Measurements from ENCODE around the gene DARS1. TPM values are rescaled to one million over a fixed set of nuclear protein-coding genes. Genes with fewer than 3 reads are reported as not detected.

Gene DARS1
- total RNA-seq, 1 experiment from 2014 or later = 56.7 TPM

DNA sequence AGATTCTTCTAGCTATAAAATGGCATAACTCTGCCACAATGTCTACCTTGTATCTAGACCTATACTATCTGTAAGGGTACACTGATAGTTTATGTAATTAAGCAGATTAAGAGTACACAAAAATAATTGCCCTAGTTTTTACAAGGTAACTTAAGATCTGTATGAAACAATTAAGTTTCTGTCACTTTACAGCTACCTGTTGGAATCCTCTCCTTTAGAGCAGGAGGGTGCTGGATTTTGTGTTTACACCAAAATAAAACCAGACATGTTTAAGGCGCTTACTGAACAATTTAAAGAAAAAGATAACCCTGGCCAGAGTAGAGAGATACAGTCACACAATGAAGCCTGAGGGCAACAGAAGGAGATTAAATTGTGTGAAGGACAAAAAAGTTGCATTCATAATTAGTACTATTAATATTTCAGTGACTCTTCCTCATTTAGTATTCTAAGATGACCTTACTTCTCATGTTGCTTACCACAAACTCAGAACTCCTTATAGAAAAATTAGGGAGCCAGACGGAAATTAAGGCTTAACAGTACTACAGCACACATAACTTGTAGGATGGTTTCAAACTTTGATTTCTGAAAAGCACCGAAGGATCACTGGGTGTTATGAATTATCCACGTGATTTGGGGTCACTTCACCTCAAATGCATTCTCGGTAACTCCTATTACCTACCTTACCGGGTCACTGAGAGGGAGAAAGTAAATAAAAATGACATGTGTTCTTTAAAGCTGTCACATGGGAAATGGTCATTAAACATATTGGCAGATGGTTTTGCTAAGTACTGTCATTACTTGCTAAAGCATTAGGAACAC, 1.0 kb downstream of the DARS1 start:
- POLR2A ChIA-PET (ENCODE audit: unreplicated experiment) = interaction anchor here (0.7 kb wide), 1 partner anchor 1720 kb away, joined by 3 read pairs; no protein-coding TSS in a partner anchor

DNA sequence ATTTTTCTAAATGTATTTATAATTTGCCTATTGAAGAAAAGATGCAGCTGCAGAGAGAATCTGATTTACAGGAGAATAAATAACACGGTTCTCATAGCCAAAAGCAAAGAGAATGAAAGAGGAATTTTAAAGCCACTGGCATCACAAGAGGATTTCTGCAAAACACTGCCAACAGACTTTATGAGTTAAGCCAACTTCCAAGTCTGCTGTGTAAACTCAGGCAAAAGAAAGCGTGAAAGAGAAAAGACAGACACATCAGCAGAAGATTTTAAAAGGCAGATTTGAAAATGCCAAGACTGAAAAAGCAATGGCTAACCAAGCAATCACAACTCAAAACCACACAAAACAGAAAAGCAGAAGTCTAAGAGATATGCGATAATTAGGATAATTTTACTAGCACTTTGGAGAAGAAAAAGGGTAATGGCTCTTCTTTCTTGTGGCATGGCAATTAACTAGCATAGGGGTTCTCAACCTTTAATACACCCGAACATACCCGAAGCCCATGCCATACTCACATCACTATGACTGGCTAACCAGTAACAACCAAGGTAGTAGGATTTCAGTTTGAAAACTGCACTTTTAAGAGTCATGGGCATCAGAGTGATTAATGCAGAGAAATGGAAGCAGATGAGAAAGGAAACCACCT, 4.9 kb downstream of the DARS1 start:
- DNase-seq = no peak
- Histone ChIP-seq H3K27ac (ENCODE audit: low read length) (no peak overlapping the region), H3F3A (ENCODE audit: low read length, unreplicated experiment) (no peaks in the 10 kb centered on the region), H3K4me1 (ENCODE audit: insufficient read depth, low read length) (peaks cover 14% of the 10 kb centered on the region), H3K79me2 (ENCODE audit: low read length) (peaks cover 44% of the 10 kb centered on the region), H3K9me2 (replicated peaks; ENCODE audit: low read length) (no peaks in the 10 kb centered on the region), H3K27me3 (ENCODE audit: low read length) (no peaks in the 10 kb centered on the region), H4K20me1 (ENCODE audit: low read length) (no peaks in the 10 kb centered on the region), H3K9ac (ENCODE audit: low read length) (no peak overlapping the region), H3K36me3 (ENCODE audit: low read depth, low read length) (peaks cover 28% of the 10 kb centered on the region), H2AFZ (ENCODE audit: low read length) (no peak overlapping the region), H3K4me3 (ENCODE audit: low read length) (no peak overlapping the region), H3K9me3 (ENCODE audit: low read length) (no peaks in the 10 kb centered on the region), H3K4me2 (ENCODE audit: low read length) (no peak overlapping the region)
- ChIA-PET POLR2A (ENCODE audit: unreplicated experiment) (no interaction called here), CTCF (no interaction called here)
- intact Hi-C loops (cut with micrococcal nuclease) = loop anchor here (5.0 kb wide), 1 partner anchor 137 kb away; the partner anchor contains the start of gene CXCR4
- no peak for TF ChIP-seq EZH2phosphoT487 (IDR thresholded peaks at IDR 0.05; ENCODE audit: borderline replicate concordance, low read length)
- TF ChIP-seq, protein P1, sequence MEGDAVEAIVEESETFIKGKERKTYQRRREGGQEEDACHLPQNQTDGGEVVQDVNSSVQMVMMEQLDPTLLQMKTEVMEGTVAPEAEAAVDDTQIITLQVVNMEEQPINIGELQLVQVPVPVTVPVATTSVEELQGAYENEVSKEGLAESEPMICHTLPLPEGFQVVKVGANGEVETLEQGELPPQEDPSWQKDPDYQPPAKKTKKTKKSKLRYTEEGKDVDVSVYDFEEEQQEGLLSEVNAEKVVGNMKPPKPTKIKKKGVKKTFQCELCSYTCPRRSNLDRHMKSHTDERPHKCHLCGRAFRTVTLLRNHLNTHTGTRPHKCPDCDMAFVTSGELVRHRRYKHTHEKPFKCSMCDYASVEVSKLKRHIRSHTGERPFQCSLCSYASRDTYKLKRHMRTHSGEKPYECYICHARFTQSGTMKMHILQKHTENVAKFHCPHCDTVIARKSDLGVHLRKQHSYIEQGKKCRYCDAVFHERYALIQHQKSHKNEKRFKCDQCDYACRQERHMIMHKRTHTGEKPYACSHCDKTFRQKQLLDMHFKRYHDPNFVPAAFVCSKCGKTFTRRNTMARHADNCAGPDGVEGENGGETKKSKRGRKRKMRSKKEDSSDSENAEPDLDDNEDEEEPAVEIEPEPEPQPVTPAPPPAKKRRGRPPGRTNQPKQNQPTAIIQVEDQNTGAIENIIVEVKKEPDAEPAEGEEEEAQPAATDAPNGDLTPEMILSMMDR (conservative IDR thresholded peaks at IDR 0.05; ENCODE audit: low read depth, low read length) = no peak
- TF ChIP-seq EZH2 (IDR thresholded peaks at IDR 0.05; ENCODE audit: low read length, unreplicated experiment) = no peak
- no peak for ATAC-seq
- no TSS peak for BruUV-seq (replicated peaks)

More for the DNA sequence above, 1.0 kb downstream of the DARS1 start:
- Histone ChIP-seq H3K79me2 (ENCODE audit: low read length) (peaks cover 44% of the 10 kb centered on the region), H3K27ac (ENCODE audit: low read length) (peak overlapping the region; percentile 95), H3K4me3 (ENCODE audit: low read length) (peak overlapping the region; percentile 89), H3K27me3 (ENCODE audit: low read length) (no peaks in the 10 kb centered on the region), H3K9me3 (ENCODE audit: low read length) (no peaks in the 10 kb centered on the region), H4K20me1 (ENCODE audit: low read length) (no peaks in the 10 kb centered on the region), H2AFZ (ENCODE audit: low read length) (peak overlapping the region; percentile 97), H3K9me2 (replicated peaks; ENCODE audit: low read length) (no peaks in the 10 kb centered on the region), H3K36me3 (ENCODE audit: low read depth, low read length) (peaks cover 12% of the 10 kb centered on the region), H3K4me2 (ENCODE audit: low read length) (peak overlapping the region; percentile 97), H3K4me1 (ENCODE audit: insufficient read depth, low read length) (peaks cover 19% of the 10 kb centered on the region), H3K9ac (ENCODE audit: low read length) (peak overlapping the region; percentile 100), H3F3A (ENCODE audit: low read length, unreplicated experiment) (no peaks in the 10 kb centered on the region)
- TF ChIP-seq EZH2 (IDR thresholded peaks at IDR 0.05; ENCODE audit: low read length, unreplicated experiment) (no peak), EZH2phosphoT487 (IDR thresholded peaks at IDR 0.05; ENCODE audit: borderline replicate concordance, low read length) (no peak)
- TF ChIP-seq, protein P1 (conservative IDR thresholded peaks at IDR 0.05; ENCODE audit: low read depth, low read length) = no peak
- DNase-seq (no peak), ATAC-seq (no peak; the same call in 1 of the 2 replicates)
- CTCF ChIA-PET = no interaction called here
- intact Hi-C loops (cut with micrococcal nuclease) = loop anchor here (1.0 to 5.0 kb wide), 3 partner anchors 35 to 133 kb away; partner anchors contain the start of gene CXCR4
- no TSS peak for BruUV-seq (replicated peaks)

Measured in PC-3 (cell line).